Erythroblast (primary cell): ENCODE data around the gene TSNAXIP1.

ENCODE experiments used
- GATA1 ChIP-seq: IDR thresholded peaks from 2 replicates; pipeline ENCODE4 v1.6.1; 2011; ENCODE audit warnings: low read depth, mild to moderate bottlenecking, control low read depth, low read length, moderate library complexity
- POLR2A ChIP-seq: IDR thresholded peaks from 2 replicates; pipeline ENCODE4 v1.6.1; 2011; ENCODE audit warnings: mild to moderate bottlenecking, low read length

DNA sequence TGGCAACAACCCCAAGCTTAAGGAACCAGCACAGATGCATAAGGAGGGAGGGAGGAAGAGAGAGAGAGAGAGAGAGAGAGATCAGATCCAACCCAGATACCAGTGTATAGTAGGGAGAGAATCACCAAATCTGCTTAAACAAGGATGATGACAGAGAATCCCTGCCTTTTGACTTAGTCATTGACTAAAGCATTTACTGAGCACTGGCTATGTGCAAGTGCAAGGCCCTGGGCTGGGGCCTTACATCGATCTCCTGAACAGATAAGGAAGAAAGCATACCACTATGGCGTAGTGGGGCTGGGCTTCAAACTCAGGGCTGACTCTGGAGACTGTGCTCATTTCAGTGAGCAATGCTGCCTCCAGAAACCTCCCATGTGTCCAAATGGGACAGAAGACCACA lies 15.8 kb downstream of the TSNAXIP1 start:
- no peak for TF ChIP-seq POLR2A
- TF ChIP-seq GATA1, result no peak
